D721Med (cell line): ENCODE data around the gene PTPN2.
"Not testable (repeated sequence)": the region's sequence is repeated elsewhere in the genome, so short reads cannot be mapped to it uniquely, and the experiment has no call there.

Source experiments
- DNase-seq: peaks from one replicate; pipeline ENCODE4 v3.0.0; 2011; ENCODE audit warnings: low spot score; ENCODE audit not compliant: insufficient read length
- FAIRE-seq: peaks from 2 replicates; lab custom pipeline; 2011; peaks lifted over from hg19 to GRCh38; lab: Jason Lieb, UNC
- CTCF ChIP-seq: IDR thresholded peaks from 2 replicates; pipeline ENCODE4 v1.5.1; 2012; ENCODE audit warnings: mild to moderate bottlenecking, control low read depth; ENCODE audit not compliant: insufficient read depth; ENCODE audit errors: missing control alignments

The PTPN2 gene

GRCh38 chr18:12907258-12907925 lies 23.4 kb upstream of the PTPN2 start:
- FAIRE-seq (no peak), DNase-seq (no peak)
- TF ChIP-seq CTCF, result no peak

- FAIRE-seq, result no peak
- TF ChIP-seq CTCF, result no peak
These were observed 22.7 kb upstream of the PTPN2 start for GRCh38 chr18:12906773-12907172.

GRCh38 chr18:12906119-12906518 lies 22.1 kb upstream of the PTPN2 start:
- no peak for FAIRE-seq
- no peak for TF ChIP-seq CTCF

More at GRCh38 chr18:12906773-12907172, 22.7 kb upstream of the PTPN2 start:
- no peak for DNase-seq

GRCh38 chr18:12904012-12904516 lies 20.0 kb upstream of the PTPN2 start:
- TF ChIP-seq CTCF, result no peak
- DNase-seq (no peak), FAIRE-seq (no peak)

More at GRCh38 chr18:12906119-12906518, 22.1 kb upstream of the PTPN2 start:
- DNase-seq, result no peak

- not testable (repeated sequence) for DNase-seq, FAIRE-seq
These were observed 17.2 kb upstream of the PTPN2 start for GRCh38 chr18:12901208-12901607.

- FAIRE-seq, DNase-seq: not testable (repeated sequence)
These were observed 12.8 kb upstream of the PTPN2 start for GRCh38 chr18:12896784-12897333.

- no peak for DNase-seq
- FAIRE-seq, result no peak
- TF ChIP-seq CTCF, result no peak
These were observed 11.6 kb upstream of the PTPN2 start for GRCh38 chr18:12895626-12896025.

- FAIRE-seq (no peak), DNase-seq (no peak)
- TF ChIP-seq CTCF, result no peak
These were observed 11.0 kb upstream of the PTPN2 start for GRCh38 chr18:12895014-12895413.
